GM12872 (cell line): ENCODE measurements around the gene RNU5D-1.

Source experiments
- TF ChIP-seq, protein P1 (sequence below): IDR thresholded peaks from 3 replicates; pipeline ENCODE4 v1.5.1; 2011; ENCODE audit warnings: low read depth, mild to moderate bottlenecking, low read length, moderate library complexity; ENCODE audit not compliant: insufficient read depth

The RNU5D-1 gene

DNA sequence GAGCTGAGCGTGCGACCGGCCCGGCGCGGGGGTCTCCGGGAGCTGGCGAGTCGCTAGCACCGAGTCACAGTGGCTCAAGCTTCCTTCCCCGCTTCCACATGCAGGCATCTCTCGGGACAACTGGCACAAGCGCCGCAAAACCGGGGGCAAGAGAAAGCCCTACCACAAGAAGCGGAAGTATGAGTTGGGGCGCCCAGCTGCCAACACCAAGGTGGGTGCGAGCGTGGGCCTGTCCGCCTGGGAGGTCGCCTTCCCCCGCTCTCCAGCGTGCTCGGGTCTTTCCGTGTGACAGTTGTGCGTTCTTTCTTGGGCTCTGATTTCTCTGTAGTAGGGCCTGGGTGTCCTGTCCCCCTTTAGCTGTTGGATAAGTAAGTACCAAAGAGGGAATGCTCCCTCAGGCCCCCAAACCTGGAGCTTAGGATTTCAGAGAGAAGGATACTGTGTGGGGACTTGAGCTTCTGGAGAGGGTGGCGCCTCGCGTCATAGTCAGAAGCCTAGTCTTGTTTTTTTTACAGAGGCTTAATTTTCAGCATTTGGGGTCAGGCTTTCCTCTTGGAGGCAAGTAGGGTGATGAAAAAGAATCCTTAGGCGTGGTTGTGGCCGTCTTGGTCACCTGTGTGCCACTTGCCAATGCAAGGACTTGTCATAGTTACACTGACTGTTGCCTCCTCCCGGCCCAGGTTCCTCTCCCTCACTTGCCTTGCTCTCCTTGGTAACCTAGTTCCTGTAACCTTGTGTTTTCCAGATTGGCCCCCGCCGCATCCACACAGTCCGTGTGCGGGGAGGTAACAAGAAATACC lies 45.2 kb upstream of the RNU5D-1 start:
- TF ChIP-seq, protein P1, sequence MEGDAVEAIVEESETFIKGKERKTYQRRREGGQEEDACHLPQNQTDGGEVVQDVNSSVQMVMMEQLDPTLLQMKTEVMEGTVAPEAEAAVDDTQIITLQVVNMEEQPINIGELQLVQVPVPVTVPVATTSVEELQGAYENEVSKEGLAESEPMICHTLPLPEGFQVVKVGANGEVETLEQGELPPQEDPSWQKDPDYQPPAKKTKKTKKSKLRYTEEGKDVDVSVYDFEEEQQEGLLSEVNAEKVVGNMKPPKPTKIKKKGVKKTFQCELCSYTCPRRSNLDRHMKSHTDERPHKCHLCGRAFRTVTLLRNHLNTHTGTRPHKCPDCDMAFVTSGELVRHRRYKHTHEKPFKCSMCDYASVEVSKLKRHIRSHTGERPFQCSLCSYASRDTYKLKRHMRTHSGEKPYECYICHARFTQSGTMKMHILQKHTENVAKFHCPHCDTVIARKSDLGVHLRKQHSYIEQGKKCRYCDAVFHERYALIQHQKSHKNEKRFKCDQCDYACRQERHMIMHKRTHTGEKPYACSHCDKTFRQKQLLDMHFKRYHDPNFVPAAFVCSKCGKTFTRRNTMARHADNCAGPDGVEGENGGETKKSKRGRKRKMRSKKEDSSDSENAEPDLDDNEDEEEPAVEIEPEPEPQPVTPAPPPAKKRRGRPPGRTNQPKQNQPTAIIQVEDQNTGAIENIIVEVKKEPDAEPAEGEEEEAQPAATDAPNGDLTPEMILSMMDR: no peak

DNA sequence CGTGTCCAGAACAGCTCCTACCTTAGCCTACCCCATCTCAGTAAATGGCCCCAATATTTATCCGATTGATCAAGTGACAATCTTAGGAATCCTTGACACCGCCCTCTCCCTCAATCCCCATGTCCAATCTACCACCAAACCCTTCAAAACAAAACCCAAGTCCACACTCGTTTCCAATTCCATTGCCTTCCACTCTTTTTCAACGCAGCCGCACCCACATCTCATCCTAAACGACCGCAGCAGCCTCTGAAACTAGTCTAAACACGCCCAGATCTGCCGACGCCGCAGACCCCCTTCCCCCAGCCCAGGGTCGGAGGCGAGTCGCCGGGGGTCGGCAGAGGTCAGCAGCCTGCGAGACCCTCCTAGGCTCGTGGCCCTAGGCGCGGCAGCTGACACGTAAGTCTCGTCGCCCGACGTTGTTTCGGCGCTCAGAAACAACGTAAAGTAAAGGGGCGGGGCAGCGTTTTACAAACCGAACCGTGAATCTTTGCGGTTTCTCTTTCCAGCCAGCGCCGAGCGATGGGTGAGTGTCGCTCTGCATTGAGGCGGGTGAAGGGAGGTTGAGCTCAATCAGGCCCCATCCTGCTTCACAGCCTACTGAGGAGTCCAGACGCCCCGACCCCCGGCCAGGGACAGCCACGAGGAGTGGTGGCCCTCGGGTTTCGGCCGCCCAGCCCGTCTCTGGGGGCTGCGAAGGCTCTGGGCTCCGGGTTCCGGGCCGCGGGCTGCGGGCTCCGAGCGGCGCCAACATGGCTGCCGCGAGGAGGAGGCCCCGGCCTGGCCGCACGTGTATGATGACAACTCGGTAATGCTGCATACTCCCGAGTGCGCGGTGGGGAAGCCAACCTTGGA lies 44.3 kb upstream of the RNU5D-1 start, which contains the start of gene RPS8:
TSS of gene RPS8 (plus strand) at position 463 of the 852 bp plus-strand sequence. CDS start at position 520, 57 bp downstream.
- TF ChIP-seq, protein P1: no peak

DNA sequence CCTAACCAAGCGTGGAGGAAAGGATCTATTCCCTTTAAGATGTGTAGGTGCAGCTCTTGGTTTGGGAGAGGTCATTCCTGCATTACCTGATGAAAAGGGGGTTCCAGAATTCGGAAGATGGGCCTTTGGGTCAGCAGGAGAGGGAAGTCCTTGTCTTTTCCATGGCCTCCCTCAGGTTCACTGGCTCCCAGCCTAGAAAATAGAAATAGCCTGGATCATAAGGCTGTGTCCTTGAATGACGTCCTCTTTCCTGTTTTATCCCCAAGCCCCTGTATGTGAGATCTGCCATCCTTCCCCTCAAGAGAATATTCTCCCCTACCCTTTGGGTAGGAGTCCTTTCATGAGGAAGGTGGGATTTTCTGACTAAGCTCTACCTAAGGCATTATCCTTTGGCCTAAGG lies 29.9 kb upstream of the RNU5D-1 start:
- TF ChIP-seq, protein P1: no peak

DNA sequence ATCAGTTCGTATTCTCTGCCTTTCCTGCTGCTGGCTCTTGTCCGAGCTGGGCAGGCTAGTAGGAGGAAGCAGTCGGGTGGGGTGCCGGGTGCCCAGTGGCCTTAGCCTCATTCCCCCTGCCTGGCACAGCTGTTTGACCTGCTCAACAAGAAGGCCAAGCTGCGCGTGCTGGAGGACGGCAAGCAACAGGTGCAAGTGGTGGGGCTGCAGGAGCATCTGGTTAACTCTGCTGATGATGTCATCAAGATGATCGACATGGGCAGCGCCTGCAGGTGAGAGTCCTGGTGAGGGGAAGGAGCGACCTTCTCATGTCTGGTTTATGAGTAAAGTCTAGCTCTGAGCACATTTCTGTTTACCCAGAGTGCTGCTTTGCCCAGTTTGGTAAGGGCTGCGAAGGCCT lies 28.1 kb upstream of the RNU5D-1 start:
- TF ChIP-seq, protein P1: no peak

DNA sequence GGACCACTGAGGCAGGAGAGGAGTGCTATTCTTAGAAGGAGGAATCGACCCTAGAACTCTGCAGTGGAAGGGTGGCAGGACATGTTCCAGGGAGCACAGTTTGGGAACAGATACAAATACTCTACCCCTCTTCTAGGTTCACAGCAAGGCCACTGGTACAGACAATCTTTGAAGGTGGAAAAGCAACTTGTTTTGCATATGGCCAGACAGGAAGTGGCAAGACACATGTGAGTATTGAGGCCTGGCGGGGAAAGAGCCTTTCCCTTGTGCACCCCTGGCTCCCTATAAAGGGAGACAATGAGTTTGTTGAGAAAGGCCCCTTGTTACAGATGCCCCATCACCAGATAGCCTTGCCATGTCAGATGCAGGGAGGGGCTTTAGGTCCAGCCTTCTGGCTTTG lies 26.4 kb upstream of the RNU5D-1 start:
- TF ChIP-seq, protein P1: no peak

DNA sequence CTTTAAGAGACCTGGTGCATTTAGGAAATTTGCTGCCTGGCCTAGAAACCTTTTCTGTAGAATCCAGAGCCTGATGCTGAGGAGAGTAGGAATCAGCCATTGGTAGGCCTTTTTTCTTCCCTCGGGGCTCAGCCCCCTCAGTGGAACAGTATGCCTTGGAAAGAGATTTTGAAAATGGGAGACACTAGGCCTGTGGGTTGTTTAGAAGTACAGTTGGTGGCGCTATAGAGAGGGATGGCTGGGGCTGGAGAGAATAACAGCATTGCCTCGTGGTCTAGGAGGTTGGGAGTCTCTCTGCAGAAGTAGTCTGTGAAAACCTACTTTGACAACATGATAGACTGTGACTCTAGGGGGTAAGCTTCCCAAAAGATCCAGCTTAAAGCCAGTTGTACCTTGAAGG lies 16.9 kb upstream of the RNU5D-1 start:
- TF ChIP-seq, protein P1: peak; percentile 15; the same call in 1 of the 3 replicates

DNA sequence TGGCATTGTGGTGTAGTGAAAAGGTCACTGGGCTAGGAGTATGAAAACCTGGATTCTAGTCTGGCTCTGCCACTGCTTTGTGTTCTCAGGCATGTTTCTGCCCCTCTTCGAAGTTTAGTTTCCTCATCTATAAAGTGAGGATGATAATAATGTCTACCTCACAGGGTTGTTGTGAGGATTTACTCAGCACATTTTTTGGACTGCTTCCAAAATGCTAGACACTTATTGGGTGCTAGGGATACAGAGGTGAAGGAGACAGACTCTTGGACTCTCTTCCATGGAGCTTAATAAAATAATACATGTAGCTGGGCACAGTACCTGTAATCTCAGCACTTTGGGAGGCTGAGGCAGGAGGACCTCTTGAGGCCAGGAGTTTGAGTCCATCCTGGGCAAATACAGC lies 12.2 kb upstream of the RNU5D-1 start:
- TF ChIP-seq, protein P1: no peak
